ENCODE results near the gene ZNF326. TPM values are rescaled to one million over a fixed set of nuclear protein-coding genes. Genes with fewer than 3 reads are reported as not detected.

The ZNF326 gene
- total and polyA plus RNA-seq, 2 of the 8 experiments (the other 6 are each of a cell fraction or from before 2014, with no cell fraction given), result 12.2 to 30.6 TPM

- TF ChIP-seq SIN3A (conservative IDR thresholded peaks at IDR 0.05 in 1 of 2, IDR thresholded peaks at IDR 0.05 in 1 of 2; ENCODE audit: low read depth in 1 of 2, low read length in 2 of 2) (peak in 1 of 2 experiments; percentile 57; a peak in 1 of 4 replicates), TEAD4 (IDR thresholded peaks at IDR 0.05; ENCODE audit: low read depth, low read length) (no peak), CEBPB (IDR thresholded peaks at IDR 0.05; ENCODE audit: low read depth, low read length) (no peak), KDM1A (IDR thresholded peaks at IDR 0.05; ENCODE audit: borderline replicate concordance, low read length) (no peak), PHF8 (conservative IDR thresholded peaks at IDR 0.05; ENCODE audit: low read depth, low read length) (peak; percentile 100), GABPA (IDR thresholded peaks at IDR 0.05; ENCODE audit: borderline replicate concordance, insufficient read depth, low read length) (no peak), POU5F1 (IDR thresholded peaks at IDR 0.05; ENCODE audit: low read depth, low read length) (no peak), E2F6 (IDR thresholded peaks at IDR 0.05) (peak; percentile 70), SP1 (IDR thresholded peaks at IDR 0.05; ENCODE audit: low read depth, low read length) (peak; percentile 74; the same call in 1 of the 2 replicates), CBX5 (IDR thresholded peaks at IDR 0.05; ENCODE audit: low read depth, low read length) (no peak), GTF2F1 (IDR thresholded peaks at IDR 0.05; ENCODE audit: borderline replicate concordance, low read depth, low read length) (peak; percentile 83; the same call in 1 of the 2 replicates)
Observed at GRCh38 chr1:89994805-89995597, at the start of gene ZNF326 (continued).

All from H1 (cell line).